Astrocyte (in vitro differentiated cells and primary cell): ENCODE data around the gene TMPRSS13.

ENCODE experiments used
- EZH2 ChIP-seq: IDR thresholded peaks from 2 replicates; pipeline ENCODE4 v1.6.1; 2012; ENCODE audit warnings: mild to moderate bottlenecking, low read length, inconsistent platforms; ENCODE audit not compliant: insufficient read depth
- TF ChIP-seq, protein P1 (sequence below): IDR thresholded peaks from 2 replicates; pipeline ENCODE4 v1.5.1; 2011; ENCODE audit warnings: low read depth, mild to moderate bottlenecking, inconsistent platforms, low read length, moderate library complexity; ENCODE audit not compliant: insufficient read depth

DNA sequence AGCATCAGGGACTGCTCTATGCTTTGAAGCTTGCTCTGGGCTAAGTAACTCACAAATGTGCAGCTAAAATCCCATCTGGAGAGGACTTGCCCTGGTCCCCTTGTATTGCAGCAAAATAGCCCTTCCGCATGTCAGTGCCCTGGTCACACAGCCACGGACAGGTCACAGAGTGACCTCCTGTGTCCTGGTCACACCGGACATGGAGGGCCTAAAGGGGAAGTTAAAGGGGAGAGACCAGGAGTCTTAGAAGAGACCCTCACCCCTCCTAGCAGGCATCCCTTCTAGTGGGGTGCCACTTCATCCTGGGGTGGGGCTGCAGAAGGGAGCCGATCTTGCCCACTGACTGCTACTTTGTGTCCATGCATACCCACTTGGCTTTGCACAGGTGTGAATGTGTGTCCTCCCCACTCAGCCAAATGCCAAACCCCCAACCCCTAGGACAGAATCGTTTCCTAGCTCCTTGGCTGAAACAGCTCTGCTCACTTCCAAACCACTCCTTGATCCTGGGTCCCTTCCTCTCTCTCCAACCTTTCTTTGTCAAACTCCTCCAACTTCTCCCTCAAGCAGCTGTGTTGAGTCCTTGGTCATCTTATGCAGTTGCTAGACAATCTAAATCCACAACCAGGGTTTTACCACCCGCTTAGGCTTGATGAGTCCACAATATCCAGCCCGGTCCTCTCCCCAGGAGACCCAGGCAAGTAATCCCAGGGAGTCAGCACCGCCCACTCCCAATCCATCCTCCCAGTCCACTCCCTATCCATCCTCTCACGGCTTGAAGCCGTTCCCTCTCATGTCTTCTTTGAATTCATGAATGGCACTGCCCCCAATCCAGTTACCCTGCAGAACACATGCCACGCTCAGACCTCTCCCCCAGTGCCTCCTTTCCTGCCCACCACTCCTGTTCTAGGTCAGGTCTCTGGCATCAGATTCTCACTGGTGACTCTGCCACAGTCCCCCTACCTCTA lies 49.4 kb downstream of the TMPRSS13 start:
- TF ChIP-seq, protein P1, sequence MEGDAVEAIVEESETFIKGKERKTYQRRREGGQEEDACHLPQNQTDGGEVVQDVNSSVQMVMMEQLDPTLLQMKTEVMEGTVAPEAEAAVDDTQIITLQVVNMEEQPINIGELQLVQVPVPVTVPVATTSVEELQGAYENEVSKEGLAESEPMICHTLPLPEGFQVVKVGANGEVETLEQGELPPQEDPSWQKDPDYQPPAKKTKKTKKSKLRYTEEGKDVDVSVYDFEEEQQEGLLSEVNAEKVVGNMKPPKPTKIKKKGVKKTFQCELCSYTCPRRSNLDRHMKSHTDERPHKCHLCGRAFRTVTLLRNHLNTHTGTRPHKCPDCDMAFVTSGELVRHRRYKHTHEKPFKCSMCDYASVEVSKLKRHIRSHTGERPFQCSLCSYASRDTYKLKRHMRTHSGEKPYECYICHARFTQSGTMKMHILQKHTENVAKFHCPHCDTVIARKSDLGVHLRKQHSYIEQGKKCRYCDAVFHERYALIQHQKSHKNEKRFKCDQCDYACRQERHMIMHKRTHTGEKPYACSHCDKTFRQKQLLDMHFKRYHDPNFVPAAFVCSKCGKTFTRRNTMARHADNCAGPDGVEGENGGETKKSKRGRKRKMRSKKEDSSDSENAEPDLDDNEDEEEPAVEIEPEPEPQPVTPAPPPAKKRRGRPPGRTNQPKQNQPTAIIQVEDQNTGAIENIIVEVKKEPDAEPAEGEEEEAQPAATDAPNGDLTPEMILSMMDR = no peak
- no peak for TF ChIP-seq EZH2
